Activated effector memory CD4-positive, alpha-beta T cell treated with anti-CD3 and anti-CD28 coated beads, Interleukin-2, amount 50 U/mL, for 16 hours (primary cell): ENCODE results near the gene MYL4.
"Not testable (repeated sequence)": the region's sequence is repeated elsewhere in the genome, so short reads cannot be mapped to it uniquely, and the experiment has no call there.

Source experiments
- DNase-seq: peaks from one replicate; pipeline ENCODE4 v3.0.0-alpha.2; 2020

MYL4 gene

DNA sequence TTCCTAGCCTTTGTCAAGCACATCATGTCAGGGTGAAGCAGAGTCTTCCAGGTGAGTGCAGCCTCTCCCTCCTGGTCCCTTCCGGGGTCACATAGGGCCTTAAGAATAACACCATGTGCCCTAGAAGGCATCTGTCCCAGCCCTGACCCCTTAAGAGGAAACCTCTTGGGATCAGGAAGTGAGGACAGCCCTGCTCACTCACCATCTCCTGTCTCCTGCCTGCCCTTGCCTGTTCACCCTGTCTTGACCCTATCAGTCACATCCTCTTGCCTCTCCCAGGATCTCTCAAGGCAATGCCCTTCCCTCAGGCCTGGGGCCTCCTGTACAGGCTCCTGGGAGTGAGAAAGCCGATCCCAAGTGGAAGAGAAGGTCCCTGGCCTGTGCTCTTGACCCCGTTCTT, 13.9 kb downstream of the MYL4 start:
- peak; percentile 27 for DNase-seq

DNA sequence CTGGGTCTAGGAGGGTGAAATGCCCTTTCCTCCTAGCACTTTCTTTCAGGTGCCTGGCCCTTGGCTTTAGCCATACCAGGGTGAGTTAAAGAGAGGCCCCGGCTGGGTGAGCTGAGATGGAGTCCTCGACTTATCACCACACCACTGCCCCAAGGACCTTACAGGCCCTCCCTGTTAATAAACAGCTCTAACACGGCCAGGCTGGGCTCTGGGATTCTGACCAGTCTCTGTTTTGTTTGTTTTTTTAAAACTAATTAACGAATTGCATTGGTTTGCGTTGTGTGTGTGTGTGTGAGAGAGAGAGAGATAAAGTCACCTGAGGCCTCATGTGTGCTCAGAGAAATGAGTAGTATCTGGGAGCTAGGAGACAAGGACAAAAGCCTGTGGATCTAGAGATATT, 14.3 kb downstream of the MYL4 start:
- DNase-seq, result no peak

DNA sequence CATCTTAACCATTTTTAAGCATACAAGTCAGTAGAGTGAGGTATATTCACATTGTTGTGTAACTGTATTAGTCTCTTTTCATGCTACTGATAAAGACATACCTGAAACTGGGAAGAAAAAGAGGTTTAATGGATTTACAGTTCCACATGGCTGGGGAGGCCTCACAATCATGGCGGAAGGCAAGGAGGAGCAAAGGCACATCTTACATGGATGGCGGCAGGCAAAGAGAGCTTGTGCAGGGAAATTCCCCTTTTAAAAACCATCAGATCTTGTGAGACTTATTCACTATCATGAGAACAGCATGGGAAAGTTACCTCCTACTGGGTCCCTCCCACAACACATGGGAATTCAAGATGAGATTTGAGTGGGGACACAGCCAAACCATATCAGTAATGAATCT, 14.9 kb downstream of the MYL4 start:
- not testable (repeated sequence) for DNase-seq

DNA sequence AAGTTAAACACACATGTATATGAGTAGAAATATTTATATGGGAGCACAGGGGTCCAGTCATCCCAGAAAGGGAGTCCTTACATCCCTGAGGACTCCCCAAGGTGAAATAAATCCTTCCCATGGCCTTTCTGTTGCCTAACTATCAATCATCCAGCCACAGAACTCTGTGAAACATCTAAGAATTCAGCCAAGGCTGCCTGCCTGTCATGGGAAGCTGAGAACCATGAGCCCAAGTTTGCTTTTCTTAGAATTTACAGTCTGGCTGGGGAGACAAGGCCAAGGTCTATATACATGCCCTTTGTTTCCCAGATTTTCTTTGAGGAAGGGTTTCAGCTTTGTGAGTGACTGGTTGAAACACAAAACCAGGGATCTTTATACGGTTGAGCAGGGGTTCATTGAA, 15.8 kb downstream of the MYL4 start:
- no peak for DNase-seq

DNA sequence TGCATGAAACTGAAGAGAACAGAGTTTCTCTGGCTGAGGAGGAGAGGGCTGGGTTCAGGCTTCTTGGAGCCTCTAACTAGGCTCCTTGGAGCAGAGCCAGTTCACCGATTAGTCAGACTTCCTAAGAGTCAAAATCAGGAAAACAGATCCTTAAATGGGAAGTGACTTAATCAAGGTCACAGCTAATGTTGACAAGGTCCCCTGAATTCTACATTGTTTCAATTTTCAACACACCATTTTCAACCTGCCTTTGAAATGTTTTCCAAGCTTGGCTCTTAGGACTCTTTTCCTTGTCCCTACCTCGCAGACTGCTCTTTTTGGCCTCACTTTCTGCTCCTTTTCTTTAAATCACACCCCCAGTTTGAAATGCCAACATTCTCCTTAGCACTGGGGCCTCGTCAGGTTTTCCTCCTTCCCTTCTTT, 16.3 kb downstream of the MYL4 start:
- no peak for DNase-seq

DNA sequence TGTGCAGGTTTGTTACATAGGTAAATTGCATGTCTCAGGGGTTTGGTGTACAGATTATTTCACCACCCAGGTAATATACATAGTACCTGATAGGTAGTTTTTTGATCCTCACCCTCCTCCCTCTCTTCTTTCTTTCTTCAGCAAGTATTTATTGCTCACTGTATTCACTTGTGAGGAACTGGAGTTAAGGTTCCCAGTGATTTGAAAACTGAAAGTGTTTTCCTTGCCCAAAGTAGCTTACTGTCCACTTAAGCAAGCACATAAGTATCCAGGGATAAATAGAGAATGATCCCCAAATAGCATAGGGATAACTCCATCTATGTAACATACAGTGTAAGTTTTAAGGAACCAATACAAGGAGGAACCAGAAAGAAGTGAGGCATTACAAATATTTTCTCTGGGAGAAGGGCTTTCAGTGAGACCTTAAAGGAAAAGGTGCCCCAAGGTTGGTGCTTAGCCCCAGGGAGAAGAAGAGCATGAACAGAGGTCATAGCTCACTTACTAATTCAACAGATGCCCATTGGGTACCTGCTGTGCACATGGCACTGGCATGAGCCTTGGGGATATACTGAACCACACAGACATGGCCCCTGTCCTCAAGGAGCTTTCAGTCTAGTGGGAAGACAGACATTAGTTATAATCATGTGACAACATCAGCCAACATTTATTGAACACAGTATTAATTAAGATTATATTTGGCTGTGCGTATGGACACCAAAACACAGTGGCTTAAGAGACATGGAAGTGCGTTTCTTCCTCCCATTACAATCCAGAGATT, 17.0 kb downstream of the MYL4 start:
- DNase-seq, result no peak

DNA sequence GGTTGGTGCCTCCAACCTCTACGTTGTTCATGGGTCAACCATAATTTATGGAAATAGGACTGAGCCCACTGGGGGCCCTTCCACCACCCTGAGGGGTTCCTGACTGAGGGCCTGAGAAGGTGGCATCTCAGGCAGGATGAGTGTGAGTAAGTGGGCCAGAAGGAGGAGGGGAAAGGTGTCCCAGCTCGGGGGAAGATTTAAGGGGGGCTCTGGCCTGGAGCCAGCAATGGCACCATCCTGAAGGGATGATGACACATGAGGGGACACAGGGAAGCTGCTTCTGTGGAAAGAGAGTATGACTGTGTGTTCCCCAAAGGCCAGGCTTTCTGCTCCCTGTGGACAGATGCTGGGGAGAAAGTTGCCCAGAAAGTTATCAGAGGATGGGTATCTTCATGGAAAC, 18.7 kb downstream of the MYL4 start:
- DNase-seq, result no peak

DNA sequence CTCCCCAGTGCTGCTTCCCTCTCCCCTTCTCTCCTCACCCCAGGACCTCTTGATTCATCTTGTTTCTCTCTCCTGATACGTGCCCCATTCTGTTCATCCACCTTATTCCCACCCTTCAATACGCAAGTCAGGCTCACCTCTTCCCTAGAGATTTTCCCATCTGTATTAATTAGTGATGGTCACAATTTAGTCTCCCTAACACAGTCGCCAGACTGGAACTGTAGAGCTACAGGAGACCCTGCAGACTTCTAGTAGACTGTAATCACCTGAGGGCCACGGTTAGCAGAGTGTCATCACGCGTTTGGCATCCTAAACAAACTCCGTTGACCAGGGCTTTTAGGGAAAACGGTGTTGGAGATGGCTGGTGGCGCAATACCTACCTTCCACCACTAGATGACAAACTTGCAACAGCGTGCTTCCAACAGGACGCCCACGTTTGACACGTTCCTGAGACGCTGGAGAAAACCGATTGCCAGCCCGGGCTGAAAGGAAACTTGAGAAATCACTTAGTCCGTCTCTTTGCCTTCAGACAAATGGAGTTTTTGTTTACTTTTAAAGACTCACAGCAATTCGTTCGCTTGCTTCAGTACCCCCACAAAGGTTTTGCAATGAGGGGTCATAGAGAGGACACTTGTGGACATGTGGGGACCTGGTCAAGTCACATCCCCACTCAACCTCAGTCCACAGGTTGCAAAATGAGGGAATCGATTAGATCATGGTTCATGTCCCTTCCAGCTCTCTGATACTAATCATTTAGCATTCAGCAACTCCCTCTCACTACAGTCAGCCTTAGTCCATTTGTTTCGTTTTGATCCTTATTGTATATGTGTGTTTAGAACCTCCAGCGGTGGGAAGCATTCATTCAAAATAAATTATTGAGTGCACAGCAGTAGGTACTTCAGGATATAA, 20.6 kb downstream of the MYL4 start:
- DNase-seq, result peak; percentile 88

DNA sequence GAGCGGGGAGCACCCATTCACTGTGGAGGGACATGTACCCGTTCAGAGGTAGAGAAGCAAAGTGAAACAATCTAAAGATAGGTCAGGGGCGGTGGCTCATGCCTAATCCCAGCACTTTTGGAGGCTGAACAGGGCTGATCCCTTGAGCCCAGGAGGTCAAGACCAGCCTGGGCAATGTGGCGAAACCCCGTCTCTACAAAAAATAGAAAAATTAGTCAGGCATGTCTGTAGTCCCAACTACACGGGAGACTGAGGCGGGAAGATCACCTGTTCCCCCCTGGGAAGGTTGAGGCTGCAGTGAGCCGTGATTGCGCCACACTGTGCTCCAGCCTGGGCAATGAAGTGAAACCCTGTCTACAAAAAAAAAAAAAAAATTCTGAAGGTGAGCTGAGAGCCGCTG, 21.7 kb downstream of the MYL4 start:
- no peak for DNase-seq

DNA sequence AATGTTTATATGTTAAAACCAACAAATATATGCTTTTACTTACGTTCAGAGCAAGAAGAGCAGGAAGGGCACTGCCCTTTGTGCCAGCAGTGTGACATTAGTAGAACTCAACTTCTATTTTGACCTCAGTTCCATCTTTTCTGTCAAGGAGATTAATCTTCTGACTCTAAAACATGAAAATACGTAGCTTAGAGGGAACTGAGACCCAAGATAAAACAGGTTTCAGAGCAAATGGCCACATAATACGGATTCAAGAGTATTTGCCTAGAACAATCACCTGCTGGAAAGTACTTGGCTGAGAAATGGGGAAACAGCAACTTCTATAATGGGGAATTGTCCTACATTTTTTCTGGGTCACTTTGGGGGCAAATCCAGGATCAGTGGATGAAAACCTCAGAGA, 22.2 kb downstream of the MYL4 start:
- DNase-seq, result no peak

DNA sequence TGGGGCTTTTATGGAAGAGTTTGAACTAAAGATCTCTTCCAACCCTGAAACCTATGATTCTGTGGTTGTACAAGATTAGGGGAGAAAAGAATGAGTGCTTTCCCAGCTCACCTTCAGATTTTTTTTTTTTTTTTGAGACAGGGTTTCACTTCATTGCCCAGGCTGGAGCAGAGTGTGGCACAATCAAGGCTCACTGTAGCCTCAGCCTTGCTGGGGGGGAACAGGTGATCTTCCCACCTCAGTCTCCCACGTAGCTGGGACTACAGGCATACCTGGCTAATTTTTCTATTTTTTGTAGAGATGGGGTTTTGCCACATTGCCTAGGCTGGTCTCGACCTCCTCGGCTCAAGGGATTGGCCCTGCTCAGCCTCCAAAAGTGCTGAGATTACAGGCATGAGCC, 22.7 kb downstream of the MYL4 start:
- no peak for DNase-seq

DNA sequence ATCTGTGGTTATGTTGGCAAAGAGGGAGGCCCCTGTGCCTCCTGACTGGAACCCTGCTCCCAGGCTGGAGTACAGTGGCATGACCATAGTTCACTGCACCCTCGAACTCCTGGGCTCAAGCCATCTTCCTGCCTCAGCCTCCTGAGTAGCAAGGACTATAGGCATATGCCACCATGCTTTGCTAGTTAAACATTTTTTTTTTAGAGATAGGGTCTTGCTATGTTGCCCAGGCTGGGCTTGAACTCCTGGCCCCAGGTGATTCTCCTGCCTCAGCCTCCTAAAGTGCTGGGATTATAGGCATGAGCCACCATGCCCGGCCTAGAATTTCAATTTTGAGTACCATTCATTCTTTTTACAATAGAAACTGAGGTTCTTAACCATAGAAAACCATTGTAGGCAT, 23.3 kb downstream of the MYL4 start:
- no peak for DNase-seq

DNA sequence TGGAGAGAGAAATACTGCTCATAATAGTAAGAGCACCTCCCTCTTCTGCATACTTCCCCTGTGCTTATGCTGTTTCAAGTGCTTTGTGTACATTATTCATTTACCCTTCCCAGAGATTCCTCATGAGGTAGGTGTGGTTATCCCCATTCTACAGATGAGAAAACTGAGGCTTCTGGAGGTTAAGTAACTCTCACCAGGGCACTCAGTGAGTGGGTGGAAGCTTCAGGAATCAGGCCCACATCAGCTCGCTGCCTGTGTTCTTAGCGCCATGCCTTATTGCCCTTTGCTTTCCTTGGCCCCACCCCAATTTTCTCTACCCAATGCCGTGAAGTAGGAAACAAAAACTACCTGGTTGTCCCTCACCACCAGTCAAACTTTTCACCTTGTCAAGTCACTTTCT, 26.4 kb downstream of the MYL4 start:
- DNase-seq, result no peak

DNA sequence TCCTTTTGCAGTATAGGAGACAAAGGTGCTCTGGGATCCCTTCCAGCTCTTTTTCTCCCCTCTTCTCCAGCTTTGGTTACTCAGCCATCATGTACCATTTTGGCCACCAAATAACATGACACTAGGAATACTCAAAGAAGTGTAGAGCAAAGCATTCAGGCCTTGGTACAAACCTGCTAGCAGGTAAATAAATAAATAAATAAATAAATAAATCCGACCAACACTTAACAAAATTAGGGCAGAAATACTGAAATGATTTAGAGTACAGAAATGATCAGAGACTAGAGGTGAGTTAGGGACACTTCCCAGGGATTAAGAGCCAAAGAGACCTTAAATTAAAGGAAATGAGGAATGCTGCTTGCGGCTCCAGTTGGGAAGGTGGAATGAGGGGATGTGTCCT, 26.8 kb downstream of the MYL4 start:
- DNase-seq, result no peak

DNA sequence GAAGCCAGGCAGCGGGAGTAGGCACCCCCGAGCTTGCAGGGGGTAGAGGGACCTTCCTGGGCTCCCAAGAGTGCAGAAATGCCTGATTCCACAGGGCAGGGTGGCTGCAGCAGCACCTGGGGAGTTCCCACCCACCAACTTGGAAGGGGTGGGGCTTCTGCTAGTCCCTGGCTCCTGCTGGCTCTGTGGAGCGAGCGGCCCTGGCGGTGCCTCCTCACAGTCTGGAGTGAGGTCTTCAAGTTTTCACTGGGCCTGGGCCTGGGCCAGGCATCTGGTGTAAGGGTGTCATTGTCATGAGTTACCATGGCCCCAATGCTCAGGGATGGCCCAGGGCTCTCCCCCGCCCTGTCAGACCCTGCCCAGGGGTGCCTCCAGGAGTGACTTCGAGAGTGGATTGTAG, 28.7 kb downstream of the MYL4 start:
- no peak for DNase-seq

DNA sequence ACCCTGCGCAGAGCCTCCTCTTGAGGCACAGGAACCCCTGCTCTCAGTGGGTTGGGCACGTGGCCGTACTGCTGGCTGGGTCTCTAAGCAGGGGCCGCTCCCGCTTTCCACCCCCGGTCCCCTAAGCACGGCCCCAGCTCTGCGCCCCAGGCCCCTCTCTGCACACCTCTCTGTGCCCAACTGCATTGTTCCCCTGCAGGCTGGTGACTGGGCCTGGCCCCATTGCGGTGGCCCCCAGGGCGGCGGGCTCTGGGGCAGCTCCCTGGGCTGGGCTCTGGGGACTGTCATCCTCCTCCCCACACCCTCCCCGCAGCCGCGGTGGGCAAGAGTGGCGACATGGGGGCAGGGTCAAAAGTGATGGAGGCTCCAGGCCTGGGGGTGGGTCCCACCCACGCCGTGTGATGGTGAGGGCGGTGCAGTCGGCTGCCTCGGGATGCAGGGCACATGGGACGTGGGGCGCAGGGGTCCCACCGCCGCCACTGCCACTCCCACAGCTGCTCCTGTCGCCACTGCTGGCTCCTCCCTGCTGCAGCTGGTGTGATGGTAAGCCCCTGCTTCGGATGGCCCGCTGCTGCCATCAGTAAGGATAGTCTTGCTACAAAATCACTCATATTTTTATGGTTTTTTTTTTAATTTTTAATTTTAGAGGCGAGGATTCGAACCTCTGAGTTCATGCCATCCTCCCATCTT, 29.3 kb downstream of the MYL4 start:
- no peak for DNase-seq

DNA sequence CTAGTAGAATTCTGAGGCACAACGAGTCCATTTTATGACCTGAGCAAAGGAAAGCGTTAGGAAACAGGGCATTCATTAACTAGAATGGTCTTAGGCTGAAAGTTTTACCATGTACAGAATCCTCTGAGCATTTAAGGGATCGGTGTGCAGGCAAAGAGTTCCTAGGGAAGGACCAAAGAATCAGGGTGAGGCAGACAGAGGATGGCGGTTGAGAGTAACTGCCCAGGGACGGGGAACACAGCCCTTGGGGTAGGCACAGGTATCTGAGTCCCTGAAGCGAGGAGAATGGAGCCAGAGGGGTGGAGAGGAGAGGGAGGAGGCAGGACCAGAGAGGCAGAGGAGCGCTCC, 30.4 kb downstream of the MYL4 start:
- no peak for DNase-seq

DNA sequence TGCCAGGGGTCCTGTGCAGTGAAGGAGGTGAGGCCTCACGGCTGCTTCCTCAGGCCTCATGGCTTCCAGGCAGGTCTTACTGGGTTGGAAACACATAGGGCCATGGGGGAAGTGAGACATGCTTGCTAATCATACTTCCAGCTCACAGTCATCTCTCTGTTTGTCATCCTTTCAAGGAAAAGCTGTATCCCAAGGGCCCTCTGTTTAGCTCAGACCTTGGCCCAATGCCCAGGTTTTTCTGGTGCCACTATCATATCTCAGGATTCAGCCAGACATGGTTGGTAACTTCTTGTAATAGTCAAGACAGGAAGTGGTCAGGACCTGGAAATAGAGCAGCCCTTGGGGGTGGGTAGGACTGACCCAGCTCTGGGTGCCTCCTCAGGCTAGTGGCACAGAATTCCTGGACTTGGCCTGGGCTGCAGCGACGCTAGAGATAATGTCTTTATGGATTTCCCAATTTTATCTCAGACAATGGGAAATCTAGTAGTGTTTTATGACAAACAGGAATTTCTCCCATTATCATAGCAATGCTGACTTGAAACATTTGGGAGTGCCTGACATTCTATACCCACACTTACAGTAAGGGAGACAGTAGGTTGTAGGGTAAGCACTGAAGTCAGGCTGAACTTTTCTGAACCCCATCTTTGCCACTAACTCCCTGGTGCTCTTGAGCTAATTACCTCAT, 31.0 kb downstream of the MYL4 start:
- DNase-seq, result no peak

DNA sequence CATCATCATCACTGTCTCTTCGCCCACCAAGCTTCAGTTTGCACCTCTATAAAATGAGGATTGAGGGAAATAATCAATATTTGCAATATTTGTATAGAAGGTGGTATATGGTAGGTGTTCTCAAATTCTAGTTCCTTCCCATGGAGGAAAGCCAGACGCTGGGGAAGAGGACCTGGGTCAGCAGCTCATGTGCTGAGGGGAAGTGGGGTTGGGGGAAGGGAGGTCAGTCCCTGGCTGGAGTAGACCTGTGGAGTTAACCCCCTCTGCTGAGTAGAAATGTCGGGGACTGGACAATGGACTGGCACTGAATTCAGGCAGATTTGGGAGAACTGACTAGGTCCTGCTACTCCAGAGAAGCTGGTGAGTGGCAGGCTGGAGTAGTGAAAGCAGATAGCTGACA, 31.7 kb downstream of the MYL4 start:
- no peak for DNase-seq

DNA sequence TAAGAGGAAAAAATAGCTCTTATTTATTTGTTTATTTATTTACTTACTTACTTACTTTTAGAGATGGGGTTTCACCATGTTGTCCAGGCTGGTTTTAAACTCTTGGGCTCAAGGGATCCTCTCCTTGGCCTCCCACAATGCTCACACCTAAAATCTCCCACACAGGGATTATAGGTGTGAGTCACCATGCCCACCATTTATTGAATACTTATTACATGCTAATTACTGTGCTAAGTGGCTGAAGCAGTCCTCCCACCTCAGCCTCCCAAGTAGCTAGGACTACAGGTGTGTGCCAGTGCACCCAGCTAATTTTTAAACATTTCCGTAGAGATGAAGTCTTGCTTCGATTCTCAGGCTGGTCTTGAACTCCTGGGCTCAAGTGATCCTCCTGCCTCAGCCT, 33.5 kb downstream of the MYL4 start:
- DNase-seq, result no peak

DNA sequence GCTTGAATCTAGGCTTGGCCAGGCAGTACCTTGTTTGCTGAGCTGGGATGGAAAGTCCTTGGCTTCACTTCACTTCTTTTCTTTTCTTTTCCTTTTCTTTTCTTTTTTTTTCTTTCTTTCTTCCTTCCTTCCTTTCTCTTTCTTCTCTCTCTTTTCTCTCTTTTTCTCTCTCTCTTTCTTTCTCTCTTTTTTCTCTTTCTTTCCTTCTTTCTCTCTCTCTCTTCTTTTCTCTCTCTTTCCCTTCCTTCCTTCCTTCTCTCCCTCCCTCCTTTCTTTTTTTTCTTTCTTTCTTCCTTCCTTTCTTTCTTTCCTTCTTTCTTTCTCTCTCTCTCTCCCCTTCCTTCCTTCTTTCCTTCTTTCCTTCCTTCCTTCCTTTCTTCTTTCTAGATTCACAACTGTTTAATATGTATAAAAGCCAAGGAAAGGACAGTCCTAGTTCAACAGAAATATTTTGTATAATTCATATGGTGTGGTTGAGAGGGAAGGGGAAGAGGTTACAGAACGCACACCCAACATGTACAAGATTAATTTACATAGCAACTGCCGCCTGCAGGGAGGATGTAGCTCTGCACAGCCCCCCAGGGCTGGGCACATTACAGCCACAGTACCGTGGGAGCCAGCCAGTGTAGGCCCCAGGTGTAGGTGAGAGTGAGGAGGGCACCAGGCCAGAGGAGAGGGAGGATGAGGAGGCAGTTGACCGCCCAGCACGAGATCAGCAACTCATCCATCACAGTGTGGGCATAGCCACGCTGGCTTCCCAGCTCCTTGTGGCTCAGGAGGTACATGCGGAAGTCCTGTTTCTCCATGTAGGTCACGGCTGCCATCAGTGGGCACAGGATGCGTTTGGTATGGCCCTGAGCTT, 34.8 kb downstream of the MYL4 start:
- DNase-seq, result no peak

DNA sequence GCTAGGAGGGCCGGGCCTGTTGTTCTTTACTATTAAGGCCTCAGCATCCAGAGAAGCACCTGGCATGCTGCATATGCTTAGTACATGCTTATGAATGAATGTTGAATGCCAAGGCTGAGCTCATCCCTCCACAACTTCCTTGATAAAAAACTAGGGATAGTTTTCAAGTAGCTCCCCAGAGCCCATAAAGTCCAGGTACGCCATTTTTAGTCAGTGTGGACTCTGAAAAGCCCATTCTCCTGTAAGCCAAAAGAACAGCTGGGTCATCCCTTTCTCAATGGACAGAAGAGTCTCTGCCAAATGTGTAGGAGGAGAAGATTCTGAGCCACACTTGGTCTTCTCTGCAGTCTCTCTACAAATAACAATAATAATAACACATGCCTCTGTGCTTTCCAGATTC, 35.5 kb downstream of the MYL4 start:
- no peak for DNase-seq
